Measurements from ENCODE around the gene SLC4A9. TPM values are rescaled to one million over a fixed set of nuclear protein-coding genes. Genes with fewer than 3 reads are reported as not detected.

SLC4A9 gene
- total RNA-seq, 4 donors from 2014 or later, result 0.10 to 1.4 (median 0.38) TPM; not detected in 1

DNA sequence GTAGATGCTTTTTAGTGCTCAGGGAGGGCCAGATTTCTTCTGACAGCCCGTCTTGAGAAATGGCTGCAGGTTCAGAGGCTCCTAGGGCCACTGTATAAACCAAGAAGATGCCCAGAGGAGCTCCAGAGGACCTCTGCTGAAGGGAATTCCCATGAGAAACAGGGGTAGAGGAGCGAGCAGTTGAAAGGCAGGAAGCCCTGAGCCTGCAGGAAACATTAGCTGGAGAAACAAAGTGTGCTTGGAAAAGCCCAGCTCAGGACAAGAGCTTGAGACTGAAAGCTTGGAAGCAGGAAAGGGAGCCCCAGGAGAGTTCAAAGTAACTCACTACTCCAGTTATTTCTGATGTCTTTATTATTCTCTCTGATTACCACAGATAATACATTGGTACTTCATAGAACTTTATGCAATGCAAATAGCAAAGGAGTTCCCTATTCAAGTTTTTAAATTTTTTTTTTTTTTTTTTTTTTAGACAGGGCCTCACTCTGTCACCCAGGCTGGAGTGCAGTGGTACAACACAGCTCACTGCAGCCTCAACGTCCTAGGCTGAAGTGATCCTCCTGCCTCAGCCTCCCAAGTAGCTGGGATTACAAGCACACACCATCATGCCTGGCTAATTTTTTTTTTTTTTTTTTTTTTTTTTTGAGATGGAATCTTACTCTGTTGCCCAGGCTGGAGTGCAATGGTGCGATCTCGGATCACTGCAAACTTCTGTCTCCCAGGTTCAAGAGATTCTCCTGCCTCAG lies 30.1 kb upstream of the SLC4A9 start:
- TF ChIP-seq, protein P1, sequence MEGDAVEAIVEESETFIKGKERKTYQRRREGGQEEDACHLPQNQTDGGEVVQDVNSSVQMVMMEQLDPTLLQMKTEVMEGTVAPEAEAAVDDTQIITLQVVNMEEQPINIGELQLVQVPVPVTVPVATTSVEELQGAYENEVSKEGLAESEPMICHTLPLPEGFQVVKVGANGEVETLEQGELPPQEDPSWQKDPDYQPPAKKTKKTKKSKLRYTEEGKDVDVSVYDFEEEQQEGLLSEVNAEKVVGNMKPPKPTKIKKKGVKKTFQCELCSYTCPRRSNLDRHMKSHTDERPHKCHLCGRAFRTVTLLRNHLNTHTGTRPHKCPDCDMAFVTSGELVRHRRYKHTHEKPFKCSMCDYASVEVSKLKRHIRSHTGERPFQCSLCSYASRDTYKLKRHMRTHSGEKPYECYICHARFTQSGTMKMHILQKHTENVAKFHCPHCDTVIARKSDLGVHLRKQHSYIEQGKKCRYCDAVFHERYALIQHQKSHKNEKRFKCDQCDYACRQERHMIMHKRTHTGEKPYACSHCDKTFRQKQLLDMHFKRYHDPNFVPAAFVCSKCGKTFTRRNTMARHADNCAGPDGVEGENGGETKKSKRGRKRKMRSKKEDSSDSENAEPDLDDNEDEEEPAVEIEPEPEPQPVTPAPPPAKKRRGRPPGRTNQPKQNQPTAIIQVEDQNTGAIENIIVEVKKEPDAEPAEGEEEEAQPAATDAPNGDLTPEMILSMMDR (IDR thresholded peaks at IDR 0.05), result no peak
- no peak for TF ChIP-seq POLR2A (IDR thresholded peaks at IDR 0.05)
- intact Hi-C loops (cut with DNase I; ENCODE audit: low total_unique reads), result no loop called here
- 83 to 86% methylated on average over 5 of the region's 5 CpGs for WGBS, 2 donors
- DNase-seq (ENCODE audit: low spot score in 2 of 2), result no peak
- H3K4me3 ChIP-seq (ENCODE audit: low read depth, poor library complexity, severe bottlenecking), result no peak overlapping the region

GRCh38 chr5:140331638-140332037 lies 28.4 kb upstream of the SLC4A9 start:
- TF ChIP-seq POLR2A (IDR thresholded peaks at IDR 0.05), result no peak
- TF ChIP-seq, protein P1 (IDR thresholded peaks at IDR 0.05), result no peak
- H3K4me3 ChIP-seq (ENCODE audit: low read depth, poor library complexity, severe bottlenecking), result no peak overlapping the region
- no peak for DNase-seq (ENCODE audit: low spot score in 2 of 2)
- intact Hi-C loops (cut with DNase I; ENCODE audit: low total_unique reads), result no loop called here
- 85 to 92% methylated on average over 1 of the region's 1 CpG for WGBS, 2 donors

DNA sequence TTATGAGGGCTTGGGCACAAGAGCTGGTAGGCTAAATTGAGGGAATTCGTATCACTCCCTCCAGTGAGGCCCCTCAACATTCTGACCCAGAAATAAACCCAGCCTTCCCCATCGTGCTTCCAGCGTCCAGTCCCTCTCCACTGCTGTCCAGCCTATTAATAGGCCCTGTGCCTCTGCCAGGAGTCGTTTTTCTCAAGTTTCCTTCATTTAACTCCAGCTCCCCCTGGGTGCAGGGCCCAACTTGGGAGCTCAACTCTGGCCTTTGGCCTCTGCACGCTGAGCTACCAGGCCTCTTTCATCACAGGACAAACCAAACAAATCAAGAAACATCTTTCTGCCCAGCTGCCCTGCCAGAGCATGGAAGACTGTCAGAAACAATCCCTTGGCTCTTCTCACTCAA lies 23.6 kb upstream of the SLC4A9 start:
- 53 to 61% methylated on average over 5 of the region's 5 CpGs for WGBS, 2 donors
- TF ChIP-seq, protein P1 (IDR thresholded peaks at IDR 0.05), result no peak
- no peak for TF ChIP-seq POLR2A (IDR thresholded peaks at IDR 0.05)
- intact Hi-C loops (cut with DNase I; ENCODE audit: low total_unique reads), result no loop called here
- DNase-seq (ENCODE audit: low spot score in 2 of 2), result no peak
- no peak overlapping the region for H3K4me3 ChIP-seq (ENCODE audit: low read depth, poor library complexity, severe bottlenecking)

- no peak for DNase-seq (ENCODE audit: low spot score in 2 of 2)
- intact Hi-C loops (cut with DNase I; ENCODE audit: low total_unique reads), result no loop called here
- no peak overlapping the region for H3K4me3 ChIP-seq (ENCODE audit: low read depth, poor library complexity, severe bottlenecking)
- 69 to 81% methylated on average over 1 of the region's 1 CpG for WGBS, 2 donors
- TF ChIP-seq, protein P1 (IDR thresholded peaks at IDR 0.05), result no peak
- no peak for TF ChIP-seq POLR2A (IDR thresholded peaks at IDR 0.05)
Measured at GRCh38 chr5:140337880-140338279, 22.1 kb upstream of the SLC4A9 start.

GRCh38 chr5:140338336-140338735 lies 21.7 kb upstream of the SLC4A9 start:
- TF ChIP-seq POLR2A (IDR thresholded peaks at IDR 0.05), result no peak
- TF ChIP-seq, protein P1 (IDR thresholded peaks at IDR 0.05), result no peak
- WGBS, 2 donors, result 68% methylated on average over 3 of the region's 3 CpGs
- no peak overlapping the region for H3K4me3 ChIP-seq (ENCODE audit: low read depth, poor library complexity, severe bottlenecking)
- no peak for DNase-seq (ENCODE audit: low spot score in 2 of 2)
- intact Hi-C loops (cut with DNase I; ENCODE audit: low total_unique reads), result no loop called here

GRCh38 chr5:140338908-140339307 lies 21.1 kb upstream of the SLC4A9 start:
- no peak overlapping the region for H3K4me3 ChIP-seq (ENCODE audit: low read depth, poor library complexity, severe bottlenecking)
- DNase-seq (ENCODE audit: low spot score in 2 of 2), result no peak
- intact Hi-C loops (cut with DNase I; ENCODE audit: low total_unique reads), result no loop called here
- TF ChIP-seq, protein P1 (IDR thresholded peaks at IDR 0.05), result no peak
- no peak for TF ChIP-seq POLR2A (IDR thresholded peaks at IDR 0.05)
- 74 to 83% methylated on average over 2 of the region's 2 CpGs for WGBS, 2 donors

Measured in lower leg skin (tissue), 4 donors.